ENCODE data around the gene ZC3H10.
A peak's percentile ranks its signal among the peaks of the same experiment; 100 is the strongest.

GRCh38 chr12:56157201-56158028 lies 39.3 kb downstream of the ZC3H10 start:
- TF ChIP-seq CTCF (IDR thresholded peaks at IDR 0.05 in 4 of 5, conservative IDR thresholded peaks at IDR 0.05 in 1 of 5) (peak; percentile 65 to 74 (median 67)), POLR2A (IDR thresholded peaks at IDR 0.05) (no peak)
